Activated CD4-positive, alpha-beta memory T cell treated with anti-CD3 and anti-CD28 coated beads for 36 hours (primary cell): ENCODE measurements around the gene MTCL3.

Source experiments
- CTCF ChIA-PET: fragments of 350-600 bp; sonication (Branson Sonifier 250); formaldehyde crosslinking; loops from one replicate; lab custom pipeline; 2021; ENCODE audit warnings: antibody characterized with exemption, inconsistent platforms; lab: Charles Lee
- POLR2A ChIA-PET: fragments of 350-600 bp; sonication (Branson Sonifier 250); formaldehyde crosslinking; loops from one replicate; lab custom pipeline; 2021; ENCODE audit warnings: antibody characterized with exemption; lab: Charles Lee
- DNase-seq: peaks from one replicate; pipeline ENCODE4 v3.0.0-alpha.2; 2020
- H3K27ac Mint-ChIP-seq: one replicate; pipeline ENCODE4 v1.8.0; 2021; ENCODE audit warnings: mixed read lengths
- H3K27me3 Mint-ChIP-seq: one replicate; pipeline ENCODE4 v1.8.0; 2021; ENCODE audit warnings: mixed read lengths
- H3K36me3 Mint-ChIP-seq: one replicate; pipeline ENCODE4 v1.8.0; 2021; ENCODE audit warnings: mixed read lengths
- H3K4me1 Mint-ChIP-seq: one replicate; pipeline ENCODE4 v1.8.0; 2021; ENCODE audit warnings: low read depth, mixed read lengths
- H3K4me3 Mint-ChIP-seq: one replicate; pipeline ENCODE4 v1.8.0; 2021; ENCODE audit warnings: mild to moderate bottlenecking, mixed read lengths
- H3K9me3 Mint-ChIP-seq: one replicate; pipeline ENCODE4 v1.8.0; 2021; ENCODE audit warnings: mixed read lengths
- intact Hi-C: fragments of 100-400 bp; cut with micrococcal nuclease; formaldehyde crosslinking; loops from one replicate; pipeline ENCODE4 v1.15.1; 2023

The MTCL3 gene

GRCh38 chr6:127538750-127539264 lies 19.7 kb upstream of the MTCL3 start:
- Mint-ChIP-seq H3K9me3 (no peaks in the 10 kb centered on the region), H3K27me3 (peaks cover 13% of the 10 kb centered on the region), H3K36me3 (no peaks in the 10 kb centered on the region), H3K27ac (no peak overlapping the region), H3K4me1 (peaks cover 3% of the 10 kb centered on the region), H3K4me3 (no peak overlapping the region)
- intact Hi-C loops: loop anchor here (1.0 kb wide), 3 partner anchors 74 to 352 kb away; no protein-coding TSS in a partner anchor
- CTCF ChIA-PET: interaction anchor here (0.5 to 5.2 kb wide), 31 partner anchors 9 to 1751 kb away, joined by 3 to 113 read pairs (median 4); partner anchors contain the start of genes KIAA0408, MTCL3 and RNF146
- POLR2A ChIA-PET: no interaction called here
- no peak for DNase-seq

- intact Hi-C loops: no loop called here
- peaks cover 17% of the 10 kb centered on the region for H3K27me3 Mint-ChIP-seq
- no peak overlapping the region for H3K27ac Mint-ChIP-seq
- CTCF ChIA-PET: interaction anchor here (2.1 kb wide), 1 partner anchor 17 kb away, joined by 8 read pairs; no protein-coding TSS in a partner anchor
- no peaks in the 10 kb centered on the region for H3K9me3 Mint-ChIP-seq
- H3K36me3 Mint-ChIP-seq: no peaks in the 10 kb centered on the region
- no peaks in the 10 kb centered on the region for H3K4me1 Mint-ChIP-seq
- no peak for DNase-seq
- H3K4me3 Mint-ChIP-seq: no peak overlapping the region
- POLR2A ChIA-PET: no interaction called here
Observed at GRCh38 chr6:127533736-127534135, 14.6 kb upstream of the MTCL3 start.

- H3K27me3 Mint-ChIP-seq: peaks cover 21% of the 10 kb centered on the region
- ChIA-PET CTCF (interaction anchor here (0.6 kb wide), 1 partner anchor 88 kb away, joined by 3 read pairs; no protein-coding TSS in a partner anchor), POLR2A (no interaction called here)
- no peak for DNase-seq
- intact Hi-C loops: no loop called here
- no peak overlapping the region for H3K27ac Mint-ChIP-seq
- no peaks in the 10 kb centered on the region for H3K36me3 Mint-ChIP-seq
- H3K4me3 Mint-ChIP-seq: no peak overlapping the region
- no peaks in the 10 kb centered on the region for H3K4me1 Mint-ChIP-seq
- H3K9me3 Mint-ChIP-seq: no peaks in the 10 kb centered on the region
Observed at GRCh38 chr6:127533011-127533410, 13.9 kb upstream of the MTCL3 start.

GRCh38 chr6:127522714-127523113 lies 3.6 kb upstream of the MTCL3 start:
- ChIA-PET POLR2A (no interaction called here), CTCF (interaction anchor here (0.9 kb wide), 1 partner anchor 16 kb away, joined by 4 read pairs; no protein-coding TSS in a partner anchor)
- no peak overlapping the region for H3K27ac Mint-ChIP-seq
- H3K4me3 Mint-ChIP-seq: no peak overlapping the region
- peaks cover 16% of the 10 kb centered on the region for H3K4me1 Mint-ChIP-seq
- intact Hi-C loops: no loop called here
- peaks cover 38% of the 10 kb centered on the region for H3K27me3 Mint-ChIP-seq
- DNase-seq: no peak
- no peaks in the 10 kb centered on the region for H3K9me3 Mint-ChIP-seq
- H3K36me3 Mint-ChIP-seq: no peaks in the 10 kb centered on the region

- ChIA-PET CTCF (interaction anchor here (0.5 to 9.4 kb wide), 6 partner anchors 9 to 1349 kb away, joined by 3 to 163 read pairs (median 5); no protein-coding TSS in a partner anchor), POLR2A (interaction anchor here (0.7 kb wide), 1 partner anchor 36 kb away, joined by 3 read pairs; no protein-coding TSS in a partner anchor)
- intact Hi-C loops: no loop called here
- H3K27ac Mint-ChIP-seq: no peak overlapping the region
- H3K36me3 Mint-ChIP-seq: no peaks in the 10 kb centered on the region
- no peaks in the 10 kb centered on the region for H3K9me3 Mint-ChIP-seq
- H3K4me1 Mint-ChIP-seq: peaks cover 23% of the 10 kb centered on the region
- no peak overlapping the region for H3K4me3 Mint-ChIP-seq
- peaks cover 32% of the 10 kb centered on the region for H3K27me3 Mint-ChIP-seq
- DNase-seq: peak; percentile 11
Observed at GRCh38 chr6:127520066-127520465, 931 bp upstream of the MTCL3 start.

- H3K4me3 Mint-ChIP-seq: peak overlapping the region; percentile 76
- no peaks in the 10 kb centered on the region for H3K9me3 Mint-ChIP-seq
- H3K27me3 Mint-ChIP-seq: peaks cover 35% of the 10 kb centered on the region
- CTCF ChIA-PET: interaction anchor here (1.5 to 9.4 kb wide), 6 partner anchors 10 to 253 kb away, joined by 4 to 163 read pairs (median 5); partner anchors contain the start of gene RNF146
- peaks cover 28% of the 10 kb centered on the region for H3K4me1 Mint-ChIP-seq
- no peaks in the 10 kb centered on the region for H3K36me3 Mint-ChIP-seq
- no peak for DNase-seq
- H3K27ac Mint-ChIP-seq: peak overlapping the region; percentile 57
- intact Hi-C loops: loop anchor here (2.0 to 10.0 kb wide), 4 partner anchors 229 to 1973 kb away; no protein-coding TSS in a partner anchor
- POLR2A ChIA-PET: interaction anchor here (0.6 to 1.2 kb wide), 3 partner anchors 12 to 35 kb away, joined by 3 to 4 read pairs (median 3); no protein-coding TSS in a partner anchor
Observed at GRCh38 chr6:127519469-127519785, 292 bp upstream of the MTCL3 start.

- intact Hi-C loops: loop anchor here (2.0 to 10.0 kb wide), 4 partner anchors 227 to 1974 kb away; no protein-coding TSS in a partner anchor
- peak; percentile 11 for DNase-seq
- Mint-ChIP-seq H3K9me3 (no peaks in the 10 kb centered on the region), H3K4me3 (peak overlapping the region; percentile 76), H3K27ac (peak overlapping the region; percentile 67), H3K27me3 (peaks cover 27% of the 10 kb centered on the region), H3K4me1 (peaks cover 32% of the 10 kb centered on the region), H3K36me3 (no peaks in the 10 kb centered on the region)
- ChIA-PET POLR2A (interaction anchor here (1.0 to 1.2 kb wide), 2 partner anchors 11 to 176 kb away, joined by 3 to 4 read pairs; no protein-coding TSS in a partner anchor), CTCF (interaction anchor here (0.6 to 9.4 kb wide), 4 partner anchors 22 to 252 kb away, joined by 3 to 163 read pairs (median 50); partner anchors contain the start of gene RNF146)
Observed at GRCh38 chr6:127518191-127518709, 885 bp downstream of the MTCL3 start.

GRCh38 chr6:127517693-127518092 lies 1.4 kb downstream of the MTCL3 start:
- peak overlapping the region; percentile 76 for H3K4me3 Mint-ChIP-seq
- no peak for DNase-seq
- no peak overlapping the region for H3K27ac Mint-ChIP-seq
- intact Hi-C loops: loop anchor here (2.0 to 10.0 kb wide), 5 partner anchors 53 to 1975 kb away; no protein-coding TSS in a partner anchor
- no peaks in the 10 kb centered on the region for H3K36me3 Mint-ChIP-seq
- POLR2A ChIA-PET: no interaction called here
- H3K27me3 Mint-ChIP-seq: peaks cover 21% of the 10 kb centered on the region
- H3K9me3 Mint-ChIP-seq: no peaks in the 10 kb centered on the region
- peaks cover 32% of the 10 kb centered on the region for H3K4me1 Mint-ChIP-seq
- CTCF ChIA-PET: interaction anchor here (0.9 to 9.4 kb wide), 7 partner anchors 15 to 251 kb away, joined by 3 to 163 read pairs (median 22); partner anchors contain the start of gene RNF146

GRCh38 chr6:127516662-127517273 lies 2.4 kb downstream of the MTCL3 start:
- no peaks in the 10 kb centered on the region for H3K9me3 Mint-ChIP-seq
- peak overlapping the region; percentile 34 for H3K27ac Mint-ChIP-seq
- peak overlapping the region; percentile 85 for H3K4me3 Mint-ChIP-seq
- DNase-seq: peak; percentile 72
- peaks cover 2% of the 10 kb centered on the region for H3K36me3 Mint-ChIP-seq
- H3K27me3 Mint-ChIP-seq: peaks cover 15% of the 10 kb centered on the region
- intact Hi-C loops: loop anchor here (1.0 to 10.0 kb wide), 7 partner anchors 32 to 1976 kb away; partner anchors contain the start of gene ECHDC1
- ChIA-PET CTCF (interaction anchor here (0.7 to 9.4 kb wide), 46 partner anchors 8 to 625 kb away, joined by 3 to 163 read pairs (median 4); partner anchors contain the start of genes ECHDC1, KIAA0408 and RNF146), POLR2A (interaction anchor here (1.2 to 2.9 kb wide), 4 partner anchors 33 to 250 kb away, joined by 3 to 21 read pairs (median 8); partner anchors contain the start of gene RNF146)
- peaks cover 32% of the 10 kb centered on the region for H3K4me1 Mint-ChIP-seq

GRCh38 chr6:127515794-127516661 lies 3.1 kb downstream of the MTCL3 start:
- H3K27me3 Mint-ChIP-seq: peaks cover 10% of the 10 kb centered on the region
- H3K4me1 Mint-ChIP-seq: peaks cover 32% of the 10 kb centered on the region
- peak overlapping the region; percentile 85 for H3K4me3 Mint-ChIP-seq
- H3K36me3 Mint-ChIP-seq: peaks cover 3% of the 10 kb centered on the region
- intact Hi-C loops: loop anchor here (1.0 to 10.0 kb wide), 9 partner anchors 32 to 1976 kb away; partner anchors contain the start of genes ECHDC1 and RNF146
- peak overlapping the region; percentile 34 for H3K27ac Mint-ChIP-seq
- H3K9me3 Mint-ChIP-seq: no peaks in the 10 kb centered on the region
- CTCF ChIA-PET: interaction anchor here (0.6 to 9.4 kb wide), 48 partner anchors 8 to 841 kb away, joined by 3 to 163 read pairs (median 5); partner anchors contain the start of genes ECHDC1 and RNF146
- DNase-seq: peak; percentile 79
- POLR2A ChIA-PET: interaction anchor here (1.1 to 2.9 kb wide), 6 partner anchors 30 to 249 kb away, joined by 3 to 21 read pairs (median 4); partner anchors contain the start of gene RNF146
